Smooth muscle cell (in vitro differentiated cells): ENCODE results near the gene MAN1C1. TPM values are rescaled to one million over a fixed set of nuclear protein-coding genes. Genes with fewer than 3 reads are reported as not detected.

Experiments
- DNase-seq: peaks from one replicate; lab custom pipeline; 2025; ENCODE audit not compliant: unreplicated experiment; lab: John Stamatoyannopoulos, UW
- H2AFZ ChIP-seq: fragments of 200-600 bp; sonication (generic); 2 replicates; pipeline ENCODE4 v1.6.0; 2016; ENCODE audit warnings: antibody characterized with exemption, low read depth, mild to moderate bottlenecking
- H3F3A ChIP-seq: fragments of 200-600 bp; sonication (generic); 2 replicates; pipeline ENCODE4 v1.6.0; 2017; ENCODE audit warnings: antibody characterized with exemption, low read depth
- H3K27ac ChIP-seq: fragments of 200-600 bp; sonication (generic); 2 replicates; pipeline ENCODE4 v1.5.1; 2016; ENCODE audit warnings: low read depth, mild to moderate bottlenecking
- H3K27me3 ChIP-seq: fragments of 200-600 bp; sonication (generic); 2 replicates; pipeline ENCODE4 v1.6.1; 2016; ENCODE audit warnings: low read depth, mild to moderate bottlenecking
- H3K36me3 ChIP-seq: fragments of 200-600 bp; sonication (generic); 2 replicates; pipeline ENCODE4 v1.5.1; 2016; ENCODE audit warnings: low read depth
- H3K4me1 ChIP-seq: fragments of 200-600 bp; sonication (generic); 2 replicates; pipeline ENCODE4 v1.5.1; 2016; ENCODE audit warnings: low read depth
- H3K4me2 ChIP-seq: fragments of 200-600 bp; sonication (generic); 2 replicates; pipeline ENCODE4 v1.6.0; 2016; ENCODE audit warnings: mild to moderate bottlenecking
- H3K4me3 ChIP-seq: fragments of 200-600 bp; sonication (generic); 2 replicates; pipeline ENCODE4 v1.5.1; 2016; ENCODE audit warnings: mild to moderate bottlenecking
- H3K79me2 ChIP-seq: fragments of 200-600 bp; sonication (generic); 2 replicates; pipeline ENCODE4 v1.6.0; 2016; ENCODE audit warnings: low read depth, mild to moderate bottlenecking
- H3K9ac ChIP-seq: fragments of 200-600 bp; sonication (generic); 2 replicates; pipeline ENCODE4 v1.6.0; 2016; ENCODE audit warnings: low read depth
- H3K9me3 ChIP-seq: fragments of 200-600 bp; sonication (generic); replicated peaks from 2 replicates; pipeline ENCODE4 v1.5.1; 2016; ENCODE audit warnings: low read depth
- H4K20me1 ChIP-seq: fragments of 200-600 bp; sonication (generic); 2 replicates; pipeline ENCODE4 v1.6.0; 2016; ENCODE audit warnings: low read depth
- WGBS: methylation state at CpG from one replicate; pipeline ENCODE4 v1.1.7; 2016; ENCODE audit warnings: low lambda C conversion rate; 5-methylcytosine and 5-hydroxymethylcytosine counted together
- polyA plus RNA-seq: library from polyadenylated mRNA; unstranded; fragments of >200 nt; fragmentation: Nextera tagmentation; extraction: Ambion mirVana; gene quantifications from 2 replicates; pipeline ENCODE4 v1.2.1, GENCODE V29; 2016
- total RNA-seq: library from RNA; depleted of rRNA; stranded (reverse); fragments of >200 nt; gene quantifications from 2 replicates; pipeline ENCODE4 v1.2.3, GENCODE V29; 2014
- TF ChIP-seq, protein P1 (sequence below): fragments of 200-600 bp; sonication (generic); IDR thresholded peaks from 2 replicates; pipeline ENCODE4 v1.5.1; 2017; ENCODE audit warnings: borderline replicate concordance, mild to moderate bottlenecking, antibody characterized with exemption; ENCODE audit not compliant: insufficient read depth, poor library complexity, severe bottlenecking

The MAN1C1 gene
- total and polyA plus RNA-seq, 2 experiments from 2014 or later = 4.4 to 10.5 TPM

DNA sequence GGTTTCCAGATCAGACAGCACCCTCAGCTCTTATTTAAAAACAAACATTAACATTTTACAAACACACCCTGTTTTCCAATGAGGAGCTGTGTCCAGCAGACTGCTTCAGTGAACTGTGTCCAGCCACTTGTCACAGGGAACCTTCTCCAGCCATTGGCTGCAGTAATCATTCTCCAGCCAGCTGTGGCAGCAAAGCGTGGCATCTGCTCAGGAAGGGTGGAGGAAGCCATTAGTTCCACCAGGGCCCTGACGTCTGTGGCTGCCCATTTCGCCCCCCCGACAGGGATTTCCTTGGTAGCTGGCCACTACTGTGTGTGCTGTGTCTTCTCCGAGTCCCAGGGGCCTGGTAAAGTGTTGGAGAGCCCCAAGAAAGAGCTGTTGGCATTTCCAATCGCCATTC lies 120.5 kb downstream of the MAN1C1 start:
- H3K4me3 ChIP-seq = no peak overlapping the region
- H3K27ac ChIP-seq = no peak overlapping the region
- no peaks in the 10 kb centered on the region for H3F3A ChIP-seq
- 91% methylated on average over 6 of the region's 6 CpGs for WGBS
- H2AFZ ChIP-seq = no peak overlapping the region
- H3K27me3 ChIP-seq = no peaks in the 10 kb centered on the region
- H3K4me2 ChIP-seq = no peak overlapping the region
- H3K79me2 ChIP-seq = no peaks in the 10 kb centered on the region
- no peaks in the 10 kb centered on the region for H3K9me3 ChIP-seq
- DNase-seq = no peak
- H3K36me3 ChIP-seq = no peaks in the 10 kb centered on the region
- H3K4me1 ChIP-seq = no peaks in the 10 kb centered on the region
- H4K20me1 ChIP-seq = no peaks in the 10 kb centered on the region
- TF ChIP-seq, protein P1, sequence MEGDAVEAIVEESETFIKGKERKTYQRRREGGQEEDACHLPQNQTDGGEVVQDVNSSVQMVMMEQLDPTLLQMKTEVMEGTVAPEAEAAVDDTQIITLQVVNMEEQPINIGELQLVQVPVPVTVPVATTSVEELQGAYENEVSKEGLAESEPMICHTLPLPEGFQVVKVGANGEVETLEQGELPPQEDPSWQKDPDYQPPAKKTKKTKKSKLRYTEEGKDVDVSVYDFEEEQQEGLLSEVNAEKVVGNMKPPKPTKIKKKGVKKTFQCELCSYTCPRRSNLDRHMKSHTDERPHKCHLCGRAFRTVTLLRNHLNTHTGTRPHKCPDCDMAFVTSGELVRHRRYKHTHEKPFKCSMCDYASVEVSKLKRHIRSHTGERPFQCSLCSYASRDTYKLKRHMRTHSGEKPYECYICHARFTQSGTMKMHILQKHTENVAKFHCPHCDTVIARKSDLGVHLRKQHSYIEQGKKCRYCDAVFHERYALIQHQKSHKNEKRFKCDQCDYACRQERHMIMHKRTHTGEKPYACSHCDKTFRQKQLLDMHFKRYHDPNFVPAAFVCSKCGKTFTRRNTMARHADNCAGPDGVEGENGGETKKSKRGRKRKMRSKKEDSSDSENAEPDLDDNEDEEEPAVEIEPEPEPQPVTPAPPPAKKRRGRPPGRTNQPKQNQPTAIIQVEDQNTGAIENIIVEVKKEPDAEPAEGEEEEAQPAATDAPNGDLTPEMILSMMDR = no peak
- H3K9ac ChIP-seq = no peak overlapping the region

- DNase-seq = no peak
Measured at GRCh38 chr1:25738499-25738898, 121.9 kb downstream of the MAN1C1 start.

GRCh38 chr1:25739341-25739740 lies 122.8 kb downstream of the MAN1C1 start:
- Histone ChIP-seq H3K9ac (no peak overlapping the region), H3K4me2 (no peak overlapping the region), H4K20me1 (no peaks in the 10 kb centered on the region), H3F3A (no peaks in the 10 kb centered on the region), H3K27ac (no peak overlapping the region), H3K79me2 (no peaks in the 10 kb centered on the region), H3K27me3 (no peaks in the 10 kb centered on the region), H3K4me3 (no peak overlapping the region), H3K4me1 (peaks cover 6% of the 10 kb centered on the region), H3K9me3 (no peaks in the 10 kb centered on the region), H2AFZ (no peak overlapping the region), H3K36me3 (no peaks in the 10 kb centered on the region)
- TF ChIP-seq, protein P1 = no peak
- no peak for DNase-seq
- WGBS = 81% methylated on average over 4 of the region's 4 CpGs

More at GRCh38 chr1:25738499-25738898, 121.9 kb downstream of the MAN1C1 start:
- Histone ChIP-seq H3F3A (no peaks in the 10 kb centered on the region), H3K36me3 (no peaks in the 10 kb centered on the region), H3K4me1 (peaks cover under 1% of the 10 kb centered on the region), H2AFZ (no peak overlapping the region), H3K4me3 (no peak overlapping the region), H3K27ac (no peak overlapping the region), H3K9ac (no peak overlapping the region), H4K20me1 (no peaks in the 10 kb centered on the region), H3K9me3 (no peaks in the 10 kb centered on the region), H3K27me3 (no peaks in the 10 kb centered on the region), H3K79me2 (no peaks in the 10 kb centered on the region), H3K4me2 (no peak overlapping the region)
- TF ChIP-seq, protein P1 = no peak
- WGBS = 89% methylated on average over 2 of the region's 2 CpGs

- no peaks in the 10 kb centered on the region for H3K9me3 ChIP-seq
- TF ChIP-seq, protein P1 = no peak
- no peak overlapping the region for H3K4me2 ChIP-seq
- no peaks in the 10 kb centered on the region for H4K20me1 ChIP-seq
- WGBS = 95% methylated on average over 10 of the region's 10 CpGs
- peaks cover 9% of the 10 kb centered on the region for H3K4me1 ChIP-seq
- H2AFZ ChIP-seq = no peak overlapping the region
- no peak overlapping the region for H3K4me3 ChIP-seq
- H3K27ac ChIP-seq = no peak overlapping the region
- no peaks in the 10 kb centered on the region for H3K79me2 ChIP-seq
- H3F3A ChIP-seq = no peaks in the 10 kb centered on the region
- no peaks in the 10 kb centered on the region for H3K36me3 ChIP-seq
- no peak overlapping the region for H3K9ac ChIP-seq
- no peaks in the 10 kb centered on the region for H3K27me3 ChIP-seq
- no peak for DNase-seq
Measured at GRCh38 chr1:25740071-25740470, 123.5 kb downstream of the MAN1C1 start.
